OCI-LY7 (cell line): Measurements from ENCODE around the gene GALNT17.

Experiments
- EZH2phosphoT487 ChIP-seq: fragments of 200-600 bp; sonication (generic); IDR thresholded peaks from 2 replicates; pipeline ENCODE4 v1.6.1; 2018; ENCODE audit warnings: low read depth, borderline replicate concordance, mild to moderate bottlenecking, mixed run types, antibody characterized with exemption, low read length, moderate library complexity, mixed read lengths
- TF ChIP-seq, protein P1 (sequence below): fragments of 200-600 bp; sonication (generic); conservative IDR thresholded peaks from 2 replicates; pipeline ENCODE4 v1.5.1; 2014; ENCODE audit warnings: mild to moderate bottlenecking, antibody characterized with exemption, low read length, moderate library complexity, mixed read lengths

DNA sequence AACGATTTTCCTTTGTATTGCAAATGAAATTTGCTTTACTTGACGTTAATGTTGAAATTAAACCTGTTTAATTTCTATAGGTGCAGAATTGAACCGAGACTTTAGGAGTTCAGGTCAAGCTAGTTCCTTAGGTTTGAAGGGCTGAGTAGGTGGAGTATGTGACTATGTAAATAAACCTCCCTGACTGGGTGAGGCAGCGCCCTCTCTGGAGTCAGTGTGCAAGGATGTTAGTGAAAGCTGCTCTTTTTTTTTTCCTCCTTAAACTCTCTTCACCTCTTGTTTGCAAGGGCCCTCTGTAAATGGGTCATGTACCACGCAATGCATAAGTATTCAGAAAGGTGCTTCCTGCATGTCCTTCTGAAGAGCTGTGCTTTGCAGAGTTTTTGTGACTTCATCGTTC lies 33.8 kb downstream of the GALNT17 start:
- TF ChIP-seq, protein P1, sequence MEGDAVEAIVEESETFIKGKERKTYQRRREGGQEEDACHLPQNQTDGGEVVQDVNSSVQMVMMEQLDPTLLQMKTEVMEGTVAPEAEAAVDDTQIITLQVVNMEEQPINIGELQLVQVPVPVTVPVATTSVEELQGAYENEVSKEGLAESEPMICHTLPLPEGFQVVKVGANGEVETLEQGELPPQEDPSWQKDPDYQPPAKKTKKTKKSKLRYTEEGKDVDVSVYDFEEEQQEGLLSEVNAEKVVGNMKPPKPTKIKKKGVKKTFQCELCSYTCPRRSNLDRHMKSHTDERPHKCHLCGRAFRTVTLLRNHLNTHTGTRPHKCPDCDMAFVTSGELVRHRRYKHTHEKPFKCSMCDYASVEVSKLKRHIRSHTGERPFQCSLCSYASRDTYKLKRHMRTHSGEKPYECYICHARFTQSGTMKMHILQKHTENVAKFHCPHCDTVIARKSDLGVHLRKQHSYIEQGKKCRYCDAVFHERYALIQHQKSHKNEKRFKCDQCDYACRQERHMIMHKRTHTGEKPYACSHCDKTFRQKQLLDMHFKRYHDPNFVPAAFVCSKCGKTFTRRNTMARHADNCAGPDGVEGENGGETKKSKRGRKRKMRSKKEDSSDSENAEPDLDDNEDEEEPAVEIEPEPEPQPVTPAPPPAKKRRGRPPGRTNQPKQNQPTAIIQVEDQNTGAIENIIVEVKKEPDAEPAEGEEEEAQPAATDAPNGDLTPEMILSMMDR = no peak
- TF ChIP-seq EZH2phosphoT487 = no peak
